Raji (cell line): ENCODE data around the gene ZC4H2.

Experiments
- POLR2A ChIP-seq: IDR thresholded peaks from 2 replicates; pipeline ENCODE4 v1.6.1; 2011; ENCODE audit warnings: low read depth, low read length, control low read depth; ENCODE audit not compliant: insufficient read depth

Gene ZC4H2, protein sequence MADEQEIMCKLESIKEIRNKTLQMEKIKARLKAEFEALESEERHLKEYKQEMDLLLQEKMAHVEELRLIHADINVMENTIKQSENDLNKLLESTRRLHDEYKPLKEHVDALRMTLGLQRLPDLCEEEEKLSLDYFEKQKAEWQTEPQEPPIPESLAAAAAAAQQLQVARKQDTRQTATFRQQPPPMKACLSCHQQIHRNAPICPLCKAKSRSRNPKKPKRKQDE

GRCh38 chrX:64975989-64976672 lies at the start of gene ZC4H2:
Gene ZC4H2 (minus strand): TSS chrX:64976450. CDS start chrX:64976377, 73 bp downstream.
- no peak for TF ChIP-seq POLR2A

GRCh38 chrX:65017451-65017850 lies 41.2 kb upstream of the ZC4H2 start:
- TF ChIP-seq POLR2A, result no peak

DNA sequence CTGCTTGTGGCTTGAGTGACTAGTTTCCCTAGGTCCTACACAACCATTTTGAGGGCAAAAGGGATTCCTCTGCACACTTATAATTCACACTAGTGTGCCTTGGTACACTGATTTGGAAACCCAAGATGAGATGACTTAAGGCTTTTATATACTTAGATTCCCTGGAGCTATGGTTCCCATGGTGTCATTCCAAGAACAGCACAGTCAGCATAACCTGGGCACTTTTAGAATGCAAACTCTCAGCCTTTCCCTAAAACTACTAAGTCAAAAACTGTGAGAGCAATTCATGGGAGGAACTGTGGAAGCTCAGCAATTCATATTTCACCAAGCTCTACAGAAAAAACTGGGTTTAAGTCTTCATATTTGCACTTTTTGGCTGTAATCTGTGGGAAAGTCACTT lies 38.0 kb upstream of the ZC4H2 start:
- TF ChIP-seq POLR2A, result no peak

- TF ChIP-seq POLR2A, result no peak
These were observed 33.2 kb upstream of the ZC4H2 start for GRCh38 chrX:65009459-65009858.

DNA sequence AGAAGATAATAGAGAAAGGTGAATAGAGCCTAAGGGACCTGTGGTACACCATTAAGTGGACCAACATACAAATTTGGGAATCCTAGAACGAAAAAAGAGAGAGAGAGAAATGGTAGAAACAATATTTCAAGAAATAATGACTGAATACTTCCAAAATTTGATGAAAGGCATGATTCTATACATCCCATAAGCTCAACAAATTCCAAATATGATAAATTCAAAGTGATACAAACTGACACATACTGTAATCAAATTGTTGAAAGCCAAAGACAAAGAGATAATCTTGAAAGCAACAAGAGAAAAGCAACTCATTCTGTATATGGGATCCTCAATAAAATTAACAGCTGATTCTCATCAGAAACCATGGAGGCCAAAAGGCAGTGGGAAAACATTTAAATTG lies 20.6 kb upstream of the ZC4H2 start:
- no peak for TF ChIP-seq POLR2A

- TF ChIP-seq POLR2A, result no peak
These were observed 18.0 kb upstream of the ZC4H2 start for GRCh38 chrX:64994131-64994798.

GRCh38 chrX:64977830-64978229 lies 1.6 kb upstream of the ZC4H2 start:
- no peak for TF ChIP-seq POLR2A

DNA sequence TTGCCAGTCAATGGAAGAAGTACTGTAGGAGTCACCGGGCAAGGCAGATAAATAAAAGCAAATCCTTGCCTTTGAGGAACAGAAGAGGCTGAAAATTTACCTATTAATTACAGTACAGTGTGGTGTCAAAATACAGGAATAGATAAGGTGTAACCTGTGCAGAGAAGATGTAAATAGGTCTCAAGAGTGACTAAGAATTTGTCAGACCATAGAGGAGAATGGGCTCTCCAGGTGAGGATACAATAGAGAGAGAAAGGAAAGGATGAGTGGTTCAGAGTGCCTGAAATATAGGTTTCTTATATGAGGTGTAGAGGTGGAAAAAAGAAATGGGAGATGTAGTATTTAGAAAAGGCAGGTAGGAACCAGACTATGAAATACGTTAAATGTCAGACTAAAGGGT lies 801 bp upstream of the ZC4H2 start:
- no peak for TF ChIP-seq POLR2A

GRCh38 chrX:64976673-64977040 lies 407 bp upstream of the ZC4H2 start:
- TF ChIP-seq POLR2A, result no peak

DNA sequence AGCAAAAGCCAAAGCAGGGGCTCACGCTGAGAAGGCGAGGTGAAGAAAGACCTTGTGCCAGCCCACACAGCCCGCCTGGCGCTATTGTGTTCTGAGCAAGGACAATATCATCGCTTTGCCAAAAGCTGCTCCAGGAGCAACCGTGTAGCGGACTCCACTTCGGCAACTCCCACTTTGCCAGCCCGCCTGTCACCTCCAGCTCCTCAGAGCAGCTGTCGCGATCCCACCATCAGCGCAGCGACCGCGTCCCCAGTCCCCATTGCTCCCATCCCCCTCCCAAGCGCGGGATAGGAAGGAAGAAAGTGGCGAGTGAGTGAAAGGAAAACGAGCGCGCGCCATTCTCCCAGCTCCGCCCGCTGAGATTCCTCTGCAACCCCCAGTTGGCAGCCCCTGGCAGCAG lies 759 bp downstream of the ZC4H2 start:
- no peak for TF ChIP-seq POLR2A

- no peak for TF ChIP-seq POLR2A
These were observed 50.8 kb downstream of the ZC4H2 start for GRCh38 chrX:64925480-64925879.

DNA sequence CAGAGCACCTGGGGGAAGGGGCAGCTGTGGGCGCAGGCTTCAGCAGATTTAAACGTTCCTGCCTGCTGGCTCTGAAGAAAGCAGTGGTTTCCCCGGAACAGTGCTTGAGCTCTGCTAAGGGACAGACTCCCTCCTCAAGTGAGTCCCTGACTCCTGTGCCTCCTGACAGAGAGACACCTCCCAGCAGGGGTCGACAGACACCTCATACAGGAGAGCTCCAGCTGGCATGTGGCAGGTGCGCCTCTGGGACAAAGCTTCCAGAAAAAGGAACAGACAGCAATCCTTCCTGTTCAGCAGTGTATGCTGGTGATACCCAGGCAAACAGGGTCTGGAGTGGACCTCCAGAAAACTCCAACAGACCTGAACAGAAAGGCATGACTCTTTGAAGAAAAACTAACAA lies 68.1 kb downstream of the ZC4H2 start:
- TF ChIP-seq POLR2A, result no peak

DNA sequence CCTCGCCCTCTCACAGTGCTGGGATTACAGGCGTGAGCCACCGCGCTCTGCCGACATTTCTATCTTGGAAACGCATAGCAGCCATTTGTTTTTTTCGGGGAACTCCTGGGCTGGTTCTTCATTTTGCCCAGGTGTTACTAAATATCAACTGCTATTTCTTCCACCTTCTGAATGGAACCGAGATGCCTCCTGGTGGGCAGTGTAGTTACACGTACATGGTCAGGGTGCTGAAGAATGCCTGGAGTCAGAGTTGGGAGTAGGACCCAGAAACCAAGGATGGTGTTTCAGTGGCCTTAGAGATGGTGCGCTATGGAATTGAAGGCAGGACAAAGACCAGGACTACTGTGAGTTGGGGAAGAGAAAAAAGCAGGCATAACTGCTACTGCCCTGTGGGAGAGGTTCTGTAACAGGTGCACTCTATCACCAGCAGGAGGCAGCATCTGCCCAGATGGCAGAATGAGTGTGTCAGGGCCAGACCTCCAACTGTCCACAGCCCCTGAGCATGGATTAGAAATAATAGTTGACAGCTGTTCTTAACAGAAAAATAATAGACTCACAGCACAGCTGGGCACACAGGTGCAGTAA lies 81.7 kb downstream of the ZC4H2 start:
- no peak for TF ChIP-seq POLR2A

DNA sequence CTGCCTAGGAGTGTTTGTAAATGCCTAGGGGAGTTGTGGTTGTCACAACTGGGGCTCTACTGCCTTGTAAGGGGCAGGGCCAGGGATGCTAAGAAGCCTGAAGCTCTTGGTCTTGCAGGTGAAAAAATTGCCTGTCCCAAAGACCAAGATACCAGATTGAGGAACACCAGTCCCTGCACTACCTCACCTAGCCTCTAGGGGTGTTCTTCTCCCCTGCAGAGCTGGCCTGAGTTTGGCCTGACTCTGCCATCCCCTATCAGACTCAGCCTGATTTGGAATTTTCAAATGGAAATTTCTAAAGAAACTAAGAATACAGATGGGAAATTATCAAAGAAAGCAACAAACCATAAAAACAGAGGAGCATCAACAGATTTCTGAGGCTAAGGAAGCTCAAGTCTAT lies 90.4 kb downstream of the ZC4H2 start:
- no peak for TF ChIP-seq POLR2A

- TF ChIP-seq POLR2A, result no peak
These were observed 109.0 kb downstream of the ZC4H2 start for GRCh38 chrX:64867217-64867616.
